Esophagus squamous epithelium (tissue), 4 donors: ENCODE data around the gene NFKBIE.

Experiments
- POLR2A ChIP-seq, 4 donors: fragments of 450-650 bp; IDR thresholded peaks; one replicate each; pipeline ENCODE4 v1.6.1; 2017; ENCODE audit warnings: antibody characterized with exemption in 4 of 4, mild to moderate bottlenecking in 4 of 4, moderate library complexity in 3 of 4
- TF ChIP-seq, protein P1 (sequence below), 6 experiments: fragments of 450-650 bp in 4 of 6; fragments of 200-600 bp in 2 of 6; sonication (generic) in 2 of 6; IDR thresholded peaks; one replicate each; pipeline ENCODE4 v1.5.1; 2016 to 2019; ENCODE audit warnings: antibody characterized with exemption in 6 of 6, mild to moderate bottlenecking in 4 of 6, moderate library complexity in 4 of 6

DNA sequence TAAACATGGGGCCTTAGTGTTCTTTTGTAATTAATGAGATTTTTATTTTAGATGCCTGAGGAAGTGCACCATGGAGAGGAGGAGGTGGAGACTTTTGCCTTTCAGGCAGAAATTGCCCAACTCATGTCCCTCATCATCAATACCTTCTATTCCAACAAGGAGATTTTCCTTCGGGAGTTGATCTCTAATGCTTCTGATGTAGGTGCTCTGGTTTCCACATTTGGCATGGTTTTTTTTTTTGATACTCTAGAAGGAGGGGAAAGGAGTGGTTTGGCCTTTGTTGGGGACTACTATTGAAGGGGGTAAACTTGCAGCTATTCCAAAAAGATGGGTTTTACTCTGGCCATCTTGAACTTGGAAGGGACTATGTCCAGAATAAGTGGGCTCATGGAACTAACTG is 16.8 kb downstream of the NFKBIE start:
- TF ChIP-seq, protein P1, sequence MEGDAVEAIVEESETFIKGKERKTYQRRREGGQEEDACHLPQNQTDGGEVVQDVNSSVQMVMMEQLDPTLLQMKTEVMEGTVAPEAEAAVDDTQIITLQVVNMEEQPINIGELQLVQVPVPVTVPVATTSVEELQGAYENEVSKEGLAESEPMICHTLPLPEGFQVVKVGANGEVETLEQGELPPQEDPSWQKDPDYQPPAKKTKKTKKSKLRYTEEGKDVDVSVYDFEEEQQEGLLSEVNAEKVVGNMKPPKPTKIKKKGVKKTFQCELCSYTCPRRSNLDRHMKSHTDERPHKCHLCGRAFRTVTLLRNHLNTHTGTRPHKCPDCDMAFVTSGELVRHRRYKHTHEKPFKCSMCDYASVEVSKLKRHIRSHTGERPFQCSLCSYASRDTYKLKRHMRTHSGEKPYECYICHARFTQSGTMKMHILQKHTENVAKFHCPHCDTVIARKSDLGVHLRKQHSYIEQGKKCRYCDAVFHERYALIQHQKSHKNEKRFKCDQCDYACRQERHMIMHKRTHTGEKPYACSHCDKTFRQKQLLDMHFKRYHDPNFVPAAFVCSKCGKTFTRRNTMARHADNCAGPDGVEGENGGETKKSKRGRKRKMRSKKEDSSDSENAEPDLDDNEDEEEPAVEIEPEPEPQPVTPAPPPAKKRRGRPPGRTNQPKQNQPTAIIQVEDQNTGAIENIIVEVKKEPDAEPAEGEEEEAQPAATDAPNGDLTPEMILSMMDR (IDR thresholded peaks at IDR 0.05): no peak
- no peak for TF ChIP-seq POLR2A (IDR thresholded peaks at IDR 0.05)
